ENCODE measurements around the gene C1orf21.

- TF ChIP-seq L3MBTL2 (conservative IDR thresholded peaks at IDR 0.05) (no peak), SUZ12 (IDR thresholded peaks at IDR 0.05) (no peak), BHLHE40 (IDR thresholded peaks at IDR 0.05; ENCODE audit: borderline replicate concordance) (no peak), HDGF (IDR thresholded peaks at IDR 0.05; ENCODE audit: borderline replicate concordance) (no peak), SP1 (IDR thresholded peaks at IDR 0.05) (no peak), LEF1 (IDR thresholded peaks at IDR 0.05; ENCODE audit: borderline replicate concordance) (no peak), TARDBP (IDR thresholded peaks at IDR 0.05) (no peak), ELF4 (IDR thresholded peaks at IDR 0.05) (no peak), CTBP1 (IDR thresholded peaks at IDR 0.05; ENCODE audit: borderline replicate concordance) (no peak), FOXM1 (IDR thresholded peaks at IDR 0.05; ENCODE audit: borderline replicate concordance) (no peak), ARNT (IDR thresholded peaks at IDR 0.05) (no peak), PKNOX1 (IDR thresholded peaks at IDR 0.05) (no peak), FOXK2 (IDR thresholded peaks at IDR 0.05) (no peak), FOXA1 (IDR thresholded peaks at IDR 0.05) (no peak)
Observed at GRCh38 chr1:184499616-184500015, 112.8 kb downstream of the C1orf21 start.

Data from HEK293T (cell line).